NB4 (cell line): ENCODE results near the gene DBH.

Experiments
- DNase-seq: peaks from one replicate; pipeline ENCODE4 v3.0.0; 2010; ENCODE audit warnings: low read depth
- H3K4me3 ChIP-seq: one replicate; pipeline ENCODE4 v1.5.1; 2011; ENCODE audit warnings: mild to moderate bottlenecking, low read depth, low read length, moderate library complexity
- CTCF ChIP-seq: IDR thresholded peaks from one replicate; pipeline ENCODE4 v1.5.1; 2012; ENCODE audit warnings: low read depth, low read length
- MYC ChIP-seq: IDR thresholded peaks from 2 replicates; pipeline ENCODE4 v1.6.1; 2011; ENCODE audit warnings: low read depth, low read length
- POLR2A ChIP-seq: IDR thresholded peaks from 2 replicates; pipeline ENCODE4 v1.6.1; 2011; ENCODE audit warnings: mild to moderate bottlenecking; ENCODE audit not compliant: insufficient read length; ENCODE audit errors: extremely low read depth
- TF ChIP-seq, protein P1 (sequence below): IDR thresholded peaks from 2 replicates; pipeline ENCODE4 v1.6.1; 2011; ENCODE audit warnings: low read depth, low read length

DBH gene

GRCh38 chr9:133633681-133634080 lies 2.5 kb upstream of the DBH start:
- DNase-seq = no peak
- no peak overlapping the region for H3K4me3 ChIP-seq
- TF ChIP-seq CTCF (no peak), MYC (no peak), POLR2A (no peak)
- TF ChIP-seq, protein P1, sequence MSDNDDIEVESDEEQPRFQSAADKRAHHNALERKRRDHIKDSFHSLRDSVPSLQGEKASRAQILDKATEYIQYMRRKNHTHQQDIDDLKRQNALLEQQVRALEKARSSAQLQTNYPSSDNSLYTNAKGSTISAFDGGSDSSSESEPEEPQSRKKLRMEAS = no peak

DNA sequence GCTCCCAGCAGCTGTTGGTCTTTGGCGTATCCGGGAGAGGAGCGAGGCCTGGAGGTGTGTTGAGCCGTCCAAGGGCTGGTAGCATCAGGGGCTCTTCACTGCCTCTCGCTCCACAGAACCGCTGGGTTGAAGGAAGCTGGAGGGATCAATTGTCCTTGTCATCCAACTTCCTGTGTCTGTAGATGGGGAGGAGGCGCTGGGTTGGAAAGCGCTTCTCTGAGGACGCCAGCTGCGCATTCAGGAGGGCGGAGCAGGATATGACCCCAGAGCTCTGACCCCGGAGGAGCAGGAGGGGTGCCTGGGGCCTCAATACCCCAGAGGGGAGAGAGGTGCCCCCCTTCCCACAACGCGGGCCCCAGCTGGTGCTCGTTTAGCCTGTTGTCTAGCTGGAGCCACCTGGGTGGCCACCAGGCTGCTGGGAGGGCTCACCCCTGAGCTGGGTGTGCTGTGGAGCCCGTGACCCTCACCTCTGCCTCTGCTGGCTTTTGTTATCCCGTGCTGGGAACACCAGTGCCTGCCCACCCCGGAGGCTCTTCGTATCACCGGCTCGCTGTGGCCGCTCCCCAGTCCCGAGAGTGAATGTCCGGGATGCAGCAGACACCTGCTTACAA lies 2.0 kb upstream of the DBH start:
- TF ChIP-seq, protein P1 = no peak
- TF ChIP-seq MYC (no peak), CTCF (no peak), POLR2A (no peak)
- no peak for DNase-seq
- no peak overlapping the region for H3K4me3 ChIP-seq

GRCh38 chr9:133635098-133635497 lies 1.1 kb upstream of the DBH start:
- no peak for TF ChIP-seq MYC
- TF ChIP-seq CTCF = no peak
- TF ChIP-seq, protein P1 = no peak
- TF ChIP-seq POLR2A = no peak
- no peak overlapping the region for H3K4me3 ChIP-seq
- no peak for DNase-seq

DNA sequence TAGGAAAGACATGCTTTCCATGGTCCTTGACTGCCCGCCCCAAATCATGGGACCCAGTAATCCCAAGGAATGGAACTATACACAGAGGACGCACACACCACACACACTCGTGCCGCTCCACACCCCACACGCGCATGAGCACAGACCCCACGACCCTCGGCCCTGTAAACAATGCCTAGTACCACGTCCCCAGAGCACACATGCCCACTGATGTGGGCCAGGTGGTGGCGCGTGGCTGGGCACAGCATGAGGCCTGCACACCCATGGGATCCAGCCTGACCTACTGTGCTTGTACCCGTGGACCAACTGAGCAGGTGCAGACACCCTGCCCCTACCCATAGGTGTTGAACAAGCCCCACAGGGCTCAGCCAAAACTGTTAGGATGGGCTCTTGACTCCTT lies 739 bp downstream of the DBH start:
- no peak for TF ChIP-seq MYC
- no peak for TF ChIP-seq CTCF
- no peak for TF ChIP-seq POLR2A
- DNase-seq = no peak
- no peak overlapping the region for H3K4me3 ChIP-seq

DNA sequence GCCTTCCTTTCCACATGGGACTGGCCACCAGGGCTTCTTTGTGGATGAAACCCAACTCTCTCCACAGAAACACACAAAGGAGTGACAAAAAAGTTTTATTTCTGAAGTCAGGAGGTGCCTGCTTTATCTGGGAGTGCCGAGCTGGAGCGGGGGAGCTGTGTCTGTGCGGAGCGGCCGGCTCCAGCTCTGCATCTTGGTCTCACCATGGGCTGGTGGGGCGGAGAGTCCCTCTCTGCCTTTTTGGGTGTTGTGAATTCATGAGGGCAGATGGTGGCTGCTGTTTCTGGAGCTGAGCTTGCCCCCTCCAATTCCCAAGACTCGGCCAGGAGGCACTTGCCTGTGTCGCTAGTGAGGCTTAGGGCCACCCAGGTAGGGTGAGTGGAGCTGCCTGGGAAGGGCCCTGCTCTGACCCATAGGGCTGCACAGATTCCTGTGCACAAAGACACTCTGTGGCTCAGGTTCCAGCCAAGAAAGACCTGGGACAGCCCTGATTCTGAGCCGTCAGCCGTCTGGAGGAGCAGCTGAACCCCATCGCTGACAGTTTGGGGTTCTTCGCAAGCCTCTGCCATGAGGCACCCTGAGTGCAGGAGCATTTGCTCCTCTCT lies 1.4 kb downstream of the DBH start:
- H3K4me3 ChIP-seq = no peak overlapping the region
- no peak for DNase-seq
- TF ChIP-seq MYC (no peak), POLR2A (no peak), CTCF (no peak)
- TF ChIP-seq, protein P1 = no peak
